Coronary artery (tissue), 2 donors: ENCODE results near the gene ACACA.

Experiments
- DNase-seq: peaks from one replicate; pipeline ENCODE4 v3.0.0-alpha.2; 2017; ENCODE audit warnings: low spot score
- H3K27ac ChIP-seq, 2 donors: fragments of 200-600 bp; sonication (generic); one replicate each; pipeline ENCODE4 v1.5.1; 2016 to 2019
- H3K4me3 ChIP-seq: fragments of 200-600 bp; sonication (generic); 2 replicates; pipeline ENCODE4 v1.5.1; 2016; ENCODE audit warnings: mild to moderate bottlenecking, moderate library complexity
- TF ChIP-seq, protein P1 (sequence below): fragments of 200-600 bp; sonication (generic); IDR thresholded peaks from one replicate; pipeline ENCODE4 v1.5.1; 2019; ENCODE audit warnings: antibody characterized with exemption

The ACACA gene

DNA sequence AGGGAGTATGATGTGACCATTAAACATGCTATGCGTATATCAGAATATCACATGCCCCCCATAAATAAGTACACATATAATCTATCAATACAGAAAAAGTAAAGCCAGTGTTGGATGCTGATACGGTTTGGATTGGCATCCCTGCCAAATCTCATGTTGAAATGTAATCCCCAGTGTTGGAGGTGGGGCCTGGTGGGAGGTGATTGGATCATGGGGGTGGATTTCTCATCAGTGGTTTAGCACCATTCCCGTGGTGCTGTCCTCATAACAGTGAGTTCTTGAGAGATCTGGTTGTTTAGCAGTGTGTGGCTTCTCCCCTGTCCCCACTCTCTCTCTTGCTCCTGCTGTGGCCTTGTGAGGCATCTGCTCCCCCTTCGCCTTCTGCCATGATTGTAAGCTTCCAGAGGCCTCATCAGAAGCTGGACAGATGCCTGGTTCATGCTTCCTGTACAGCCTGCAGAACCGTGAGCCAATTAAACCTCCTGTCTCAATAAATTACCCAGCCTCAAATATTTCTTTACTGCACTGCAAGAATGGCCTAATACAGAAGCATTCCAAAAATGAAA is 369.0 kb downstream of the ACACA start:
- H3K27ac ChIP-seq: no peak overlapping the region
- TF ChIP-seq, protein P1, sequence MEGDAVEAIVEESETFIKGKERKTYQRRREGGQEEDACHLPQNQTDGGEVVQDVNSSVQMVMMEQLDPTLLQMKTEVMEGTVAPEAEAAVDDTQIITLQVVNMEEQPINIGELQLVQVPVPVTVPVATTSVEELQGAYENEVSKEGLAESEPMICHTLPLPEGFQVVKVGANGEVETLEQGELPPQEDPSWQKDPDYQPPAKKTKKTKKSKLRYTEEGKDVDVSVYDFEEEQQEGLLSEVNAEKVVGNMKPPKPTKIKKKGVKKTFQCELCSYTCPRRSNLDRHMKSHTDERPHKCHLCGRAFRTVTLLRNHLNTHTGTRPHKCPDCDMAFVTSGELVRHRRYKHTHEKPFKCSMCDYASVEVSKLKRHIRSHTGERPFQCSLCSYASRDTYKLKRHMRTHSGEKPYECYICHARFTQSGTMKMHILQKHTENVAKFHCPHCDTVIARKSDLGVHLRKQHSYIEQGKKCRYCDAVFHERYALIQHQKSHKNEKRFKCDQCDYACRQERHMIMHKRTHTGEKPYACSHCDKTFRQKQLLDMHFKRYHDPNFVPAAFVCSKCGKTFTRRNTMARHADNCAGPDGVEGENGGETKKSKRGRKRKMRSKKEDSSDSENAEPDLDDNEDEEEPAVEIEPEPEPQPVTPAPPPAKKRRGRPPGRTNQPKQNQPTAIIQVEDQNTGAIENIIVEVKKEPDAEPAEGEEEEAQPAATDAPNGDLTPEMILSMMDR: no peak

More for the DNA sequence above, 369.0 kb downstream of the ACACA start:
- no peak for DNase-seq
- H3K4me3 ChIP-seq: no peak overlapping the region
